Stomach (tissue), 9 donors: ENCODE results near the gene POLE3. TPM values are rescaled to one million over a fixed set of nuclear protein-coding genes. Genes with fewer than 3 reads are reported as not detected.
"Not testable (repeated sequence)": the region's sequence is repeated elsewhere in the genome, so short reads cannot be mapped to it uniquely, and the experiment has no call there.

ENCODE experiments used
- DNase-seq, 2 donors: peaks; one replicate each; pipeline versions ENCODE4 v3.0.0 to v3.0.0-alpha.2; 2013 to 2019
- H3K27ac ChIP-seq, 5 donors: fragments of 200-600 bp in 4 of 5; sonication (generic) in 4 of 5; one replicate each; pipeline ENCODE4 v1.5.1; 2013 to 2019; ENCODE audit warnings: mild to moderate bottlenecking in 1 of 5, moderate library complexity in 1 of 5
- H3K27me3 ChIP-seq, 3 donors: fragments of 200-600 bp; sonication (generic); one replicate each; pipeline ENCODE4 v1.5.1; 2017 to 2019; ENCODE audit warnings: mixed run types in 1 of 3
- H3K36me3 ChIP-seq, 4 donors: fragments of 200-600 bp; sonication (generic); 1 replicate in 3 of 4; 2 replicates in 1 of 4; pipeline ENCODE4 v1.5.1; 2016 to 2019
- H3K4me1 ChIP-seq, 4 donors: fragments of 200-600 bp; sonication (generic); one replicate each; pipeline ENCODE4 v1.5.1; 2016 to 2019
- H3K4me3 ChIP-seq, 4 donors: fragments of 200-600 bp; sonication (generic) in 3 of 4; one replicate each; pipeline ENCODE4 v1.5.1; 2016 to 2019; ENCODE audit warnings: mild to moderate bottlenecking in 1 of 4
- H3K9me3 ChIP-seq, 4 donors: fragments of 200-600 bp; sonication (generic); one replicate each; pipeline ENCODE4 v1.5.1; 2016 to 2019
- EP300 ChIP-seq: sonication (generic); formaldehyde crosslinking; IDR thresholded peaks from one replicate; pipeline ENCODE4 v1.6.1; 2017; ENCODE audit warnings: antibody characterized with exemption
- POLR2A ChIP-seq, 4 donors: fragments of 450-650 bp; IDR thresholded peaks; one replicate each; pipeline ENCODE4 v1.6.1; 2016; ENCODE audit warnings: antibody characterized with exemption in 4 of 4, control low read depth in 2 of 4, mild to moderate bottlenecking in 1 of 4, moderate library complexity in 1 of 4
- POLR2AphosphoS5 ChIP-seq, 3 donors: sonication (generic); formaldehyde crosslinking; IDR thresholded peaks; one replicate each; pipeline ENCODE4 v1.6.1; 2016; ENCODE audit warnings: antibody characterized with exemption in 3 of 3
- WGBS, 5 donors: extraction: QIAGEN DNeasy Blood & Tissue Kit in 3 of 5; methylation state at CpG; one replicate each; pipeline versions ENCODE4 v1.1.5 to v1.1.7; 2013 to 2018; 5-methylcytosine and 5-hydroxymethylcytosine counted together
- intact Hi-C: fragments of 100-400 bp; cut with DNase I; formaldehyde crosslinking; loops from one replicate; pipeline ENCODE4 v1.15.1; 2023; ENCODE audit warnings: low total_unique reads
- polyA plus RNA-seq, 3 donors: library from polyadenylated mRNA; stranded (reverse); fragments of 200-250 nt; gene quantifications; one replicate each; pipeline ENCODE4 v1.2.3, GENCODE V29; 2013
- total RNA-seq, 5 donors: library from RNA; depleted of rRNA; stranded (reverse); fragments of >200 nt; gene quantifications; one replicate each; pipeline versions ENCODE4 v1.1.0 to v1.2.3, GENCODE V29; 2014 to 2016
- TF ChIP-seq, protein P1 (sequence below), 7 experiments: fragments of 450-650 bp in 4 of 7; fragments of 200-600 bp in 3 of 7; sonication (generic) in 3 of 7; IDR thresholded peaks; one replicate each; pipeline ENCODE4 v1.5.1; 2016 to 2019; ENCODE audit warnings: antibody characterized with exemption in 7 of 7, control low read depth in 2 of 7, mild to moderate bottlenecking in 1 of 7
- donor health status: healthy with polysubstance abuse.
- donor health status: Bipolar disorder and iron deficiency.
- donor health status: healthy.

The POLE3 gene
- total and polyA plus RNA-seq, 8 donors = 4.1 to 47.4 (median 28.8) TPM

DNA sequence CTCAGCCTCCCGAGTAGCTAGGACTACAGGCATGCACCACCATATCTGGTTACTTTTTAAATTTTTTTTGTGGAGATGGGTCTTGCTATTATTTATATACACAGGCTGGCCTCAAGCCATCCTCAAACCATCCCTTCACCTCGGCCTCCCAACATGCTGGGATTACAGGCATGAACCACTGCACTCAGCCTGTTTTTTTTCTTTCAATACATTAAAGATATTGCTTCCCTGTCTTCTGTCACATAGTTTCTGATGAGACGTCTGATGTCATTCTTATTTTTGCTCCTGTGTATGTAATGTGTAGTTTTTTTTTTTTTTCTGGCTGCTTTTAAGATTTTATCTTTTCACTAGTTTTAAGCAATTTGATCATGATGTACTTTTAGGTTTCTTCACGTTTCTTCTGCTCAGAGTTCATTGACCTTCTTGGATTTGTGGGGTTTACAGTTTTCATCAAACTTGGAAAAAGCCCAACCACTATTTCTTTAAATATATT is 41.7 kb upstream of the POLE3 start:
- Histone ChIP-seq H3K4me1 (peaks cover 4 to 39% (median 30%) of the 10 kb centered on the region in 4 donors), H3K27ac (peak overlapping the region in 1 of 5 donors; percentile 18), H3K27me3 (no peaks in the 10 kb centered on the region), H3K4me3 (no peak overlapping the region), H3K36me3 (no peaks in the 10 kb centered on the region), H3K9me3 (no peaks in the 10 kb centered on the region)
- DNase-seq = no peak
- intact Hi-C loops = no loop called here
- WGBS, 5 donors = 75 to 85% (median 82%) methylated on average over 4 of the region's 4 CpGs
- TF ChIP-seq POLR2AphosphoS5 (IDR thresholded peaks at IDR 0.05) (no peak), EP300 (no peak)
- TF ChIP-seq, protein P1, sequence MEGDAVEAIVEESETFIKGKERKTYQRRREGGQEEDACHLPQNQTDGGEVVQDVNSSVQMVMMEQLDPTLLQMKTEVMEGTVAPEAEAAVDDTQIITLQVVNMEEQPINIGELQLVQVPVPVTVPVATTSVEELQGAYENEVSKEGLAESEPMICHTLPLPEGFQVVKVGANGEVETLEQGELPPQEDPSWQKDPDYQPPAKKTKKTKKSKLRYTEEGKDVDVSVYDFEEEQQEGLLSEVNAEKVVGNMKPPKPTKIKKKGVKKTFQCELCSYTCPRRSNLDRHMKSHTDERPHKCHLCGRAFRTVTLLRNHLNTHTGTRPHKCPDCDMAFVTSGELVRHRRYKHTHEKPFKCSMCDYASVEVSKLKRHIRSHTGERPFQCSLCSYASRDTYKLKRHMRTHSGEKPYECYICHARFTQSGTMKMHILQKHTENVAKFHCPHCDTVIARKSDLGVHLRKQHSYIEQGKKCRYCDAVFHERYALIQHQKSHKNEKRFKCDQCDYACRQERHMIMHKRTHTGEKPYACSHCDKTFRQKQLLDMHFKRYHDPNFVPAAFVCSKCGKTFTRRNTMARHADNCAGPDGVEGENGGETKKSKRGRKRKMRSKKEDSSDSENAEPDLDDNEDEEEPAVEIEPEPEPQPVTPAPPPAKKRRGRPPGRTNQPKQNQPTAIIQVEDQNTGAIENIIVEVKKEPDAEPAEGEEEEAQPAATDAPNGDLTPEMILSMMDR (IDR thresholded peaks at IDR 0.05) = no peak

DNA sequence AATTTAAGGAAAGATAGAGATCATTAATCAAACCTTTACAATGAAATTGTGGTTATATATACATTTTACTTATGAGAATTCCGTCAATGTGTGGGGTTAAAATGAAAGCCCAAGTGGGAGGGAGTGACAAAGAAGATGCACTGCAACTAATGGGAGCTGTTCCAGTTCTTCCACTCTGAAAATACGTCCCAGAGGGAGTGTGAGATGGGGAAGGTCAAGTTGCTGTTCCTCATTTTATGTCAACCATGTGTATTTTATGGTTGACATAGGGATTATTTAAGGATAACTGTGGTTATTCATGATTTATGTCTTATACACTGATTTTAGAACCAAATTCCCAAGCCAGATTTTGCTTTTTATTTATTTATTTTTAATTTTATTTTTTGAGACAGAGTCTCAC is 38.9 kb upstream of the POLE3 start:
- Histone ChIP-seq H3K27ac (peak overlapping the region in 1 of 5 donors; percentile 42), H3K4me1 (peaks cover 3 to 17% (median 7%) of the 10 kb centered on the region in 4 donors)
- no peak for TF ChIP-seq POLR2AphosphoS5 (IDR thresholded peaks at IDR 0.05)
- TF ChIP-seq EP300 = no peak
- TF ChIP-seq, protein P1 (IDR thresholded peaks at IDR 0.05) = no peak

DNA sequence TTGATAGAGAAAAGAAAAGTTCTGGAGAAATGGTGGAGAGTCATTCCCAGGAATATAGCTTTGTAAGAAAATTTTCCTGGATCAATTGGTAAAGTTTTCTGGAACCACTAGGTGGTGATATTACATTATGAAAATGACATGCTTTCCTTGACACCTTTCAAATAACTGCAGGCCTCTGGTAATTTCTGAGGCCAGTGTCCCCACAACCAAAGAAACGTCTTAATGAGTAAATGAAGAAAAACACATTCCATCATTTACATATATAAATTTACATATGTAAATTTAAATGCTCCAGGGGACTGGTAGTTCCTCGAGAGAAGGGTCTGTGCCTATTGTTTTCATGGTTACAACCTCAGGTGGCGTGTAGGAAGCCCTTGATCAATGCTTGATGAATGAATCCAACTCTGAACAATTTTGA is 35.9 kb upstream of the POLE3 start:
- Histone ChIP-seq H3K27me3 (no peaks in the 10 kb centered on the region), H3K4me3 (no peak overlapping the region), H3K36me3 (no peaks in the 10 kb centered on the region), H3K27ac (peak overlapping the region in 1 of 5 donors; percentile 46), H3K4me1 (peaks cover 0 to 14% (median 3%) of the 10 kb centered on the region in 4 donors), H3K9me3 (no peaks in the 10 kb centered on the region)
- 51 to 60% (median 55%) methylated on average over 3 of the region's 3 CpGs for WGBS, 5 donors
- peak in 1 of 2 donors; percentile 76 for DNase-seq
- TF ChIP-seq EP300 = no peak
- TF ChIP-seq, protein P1 (IDR thresholded peaks at IDR 0.05) = peak in 5 of 7 experiments; percentile 30 to 76 (median 52)
- intact Hi-C loops = loop anchor here (5.0 kb wide), 2 partner anchors 141 to 211 kb away; no protein-coding TSS in a partner anchor

More for the DNA sequence above, 38.9 kb upstream of the POLE3 start:
- 53 to 77% (median 63%) methylated on average over 2 of the region's 2 CpGs for WGBS, 5 donors
- H3K4me3 ChIP-seq = no peak overlapping the region
- H3K9me3 ChIP-seq = no peaks in the 10 kb centered on the region
- no peaks in the 10 kb centered on the region for H3K36me3 ChIP-seq
- intact Hi-C loops = loop anchor here (5.0 kb wide), 2 partner anchors 138 to 208 kb away; no protein-coding TSS in a partner anchor
- no peaks in the 10 kb centered on the region for H3K27me3 ChIP-seq
- peak in 1 of 2 donors; percentile 29 for DNase-seq

DNA sequence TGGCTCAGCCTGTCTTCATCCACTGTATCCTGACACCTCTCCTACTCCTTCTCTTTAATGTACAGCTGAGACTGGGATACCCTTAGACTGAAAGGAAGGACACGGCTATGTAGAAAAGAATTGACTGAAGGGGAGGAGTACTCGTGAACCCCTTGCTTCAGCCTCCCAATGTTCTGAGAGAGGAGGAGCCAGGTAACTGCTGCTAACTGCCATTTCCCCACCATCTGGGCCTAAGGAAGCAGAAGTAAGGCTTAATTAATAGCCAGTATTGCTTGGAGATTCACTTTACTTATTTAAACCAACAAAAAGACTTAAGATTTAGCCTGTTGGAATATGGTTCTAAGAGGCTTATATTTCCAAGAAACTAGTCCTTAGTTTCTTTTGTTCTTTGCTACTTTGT is 34.3 kb upstream of the POLE3 start:
- DNase-seq = no peak
- 80 to 100% (median 84%) methylated on average over 2 of the region's 2 CpGs for WGBS, 5 donors
- intact Hi-C loops = loop anchor here (5.0 kb wide), 2 partner anchors 143 to 213 kb away; no protein-coding TSS in a partner anchor

DNA sequence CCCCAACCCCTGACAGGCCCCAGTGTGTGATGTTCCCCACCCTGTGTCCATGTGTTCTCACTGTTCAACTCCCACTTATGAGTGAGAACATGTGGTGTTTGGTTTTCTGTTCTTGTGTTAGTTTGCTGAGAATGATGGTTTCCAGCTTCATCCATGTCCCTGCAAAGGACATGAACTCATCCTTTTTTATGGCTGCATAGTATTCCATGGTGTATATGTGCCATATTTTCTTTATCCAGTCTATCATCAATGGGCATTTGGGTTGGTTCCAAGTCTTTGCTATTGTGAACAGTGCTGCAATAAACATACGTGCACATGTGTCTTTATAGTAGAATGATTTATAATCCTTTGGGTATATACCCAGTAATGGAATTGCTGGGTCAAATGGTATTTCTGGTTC is 27.2 kb upstream of the POLE3 start:
- 86 to 100% (median 95%) methylated on average over 1 of the region's 1 CpG for WGBS, 5 donors
- intact Hi-C loops, H3K4me1 ChIP-seq: not testable (repeated sequence)

More for the DNA sequence above, 34.3 kb upstream of the POLE3 start:
- TF ChIP-seq POLR2A (IDR thresholded peaks at IDR 0.05) = no peak
- Histone ChIP-seq H3K27me3 (no peaks in the 10 kb centered on the region), H3K36me3 (no peaks in the 10 kb centered on the region), H3K4me3 (no peak overlapping the region), H3K4me1 (peaks cover 0 to 14% (median 2%) of the 10 kb centered on the region in 4 donors), H3K27ac (no peak overlapping the region), H3K9me3 (no peaks in the 10 kb centered on the region)

More for the DNA sequence above, 27.2 kb upstream of the POLE3 start:
- DNase-seq, H3K27ac ChIP-seq, H3K4me3 ChIP-seq, H3K9me3 ChIP-seq, H3K27me3 ChIP-seq, H3K36me3 ChIP-seq: not testable (repeated sequence)
